GM15510 (cell line): ENCODE data around the gene RSBN1L.
A peak's percentile ranks its signal among the peaks of the same experiment; 100 is the strongest.

Experiments used
- POLR2A ChIP-seq: IDR thresholded peaks from 3 replicates; pipeline ENCODE4 v1.6.1; 2011; ENCODE audit warnings: borderline replicate concordance; ENCODE audit not compliant: insufficient read length; ENCODE audit errors: extremely low read depth

Gene RSBN1L

GRCh38 chr7:77696057-77696642 is at the start of gene RSBN1L:
RSBN1L (plus strand) TSS chr7:77696459; CDS start chr7:77696470, 11 bp downstream.
- peak; percentile 76 for TF ChIP-seq POLR2A

DNA sequence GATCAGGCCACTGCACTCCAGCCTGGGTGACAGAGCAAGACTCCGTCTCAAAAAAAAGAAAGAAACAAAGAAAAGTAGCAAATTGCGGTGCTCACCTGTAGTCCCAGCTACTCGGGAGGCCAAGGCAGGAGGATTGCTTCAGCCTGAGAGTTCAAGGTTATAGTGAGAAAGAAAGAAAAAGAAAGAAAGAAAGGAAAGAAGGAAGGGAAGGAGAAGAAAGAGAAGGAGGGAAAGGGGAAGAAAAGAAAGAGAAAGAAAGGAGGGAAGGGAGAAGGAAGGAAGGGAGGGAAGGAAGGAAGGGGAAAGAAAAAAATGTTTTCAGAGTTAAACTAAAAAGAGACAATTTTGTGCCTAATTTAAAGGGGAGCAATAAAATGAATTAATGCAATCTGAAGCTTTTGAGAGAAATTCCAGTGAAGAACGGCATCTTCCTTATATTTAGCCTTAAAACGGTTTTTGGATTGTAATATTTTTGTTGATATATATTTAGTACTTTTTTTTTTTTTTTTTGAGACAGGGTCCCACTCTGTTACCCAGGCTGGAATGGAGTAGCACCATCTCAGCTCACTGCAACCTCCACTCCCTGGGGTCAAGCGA is 47.4 kb upstream of the RSBN1L start:
- TF ChIP-seq POLR2A: no peak

GRCh38 chr7:77649716-77650349 is 46.4 kb upstream of the RSBN1L start:
- no peak for TF ChIP-seq POLR2A

DNA sequence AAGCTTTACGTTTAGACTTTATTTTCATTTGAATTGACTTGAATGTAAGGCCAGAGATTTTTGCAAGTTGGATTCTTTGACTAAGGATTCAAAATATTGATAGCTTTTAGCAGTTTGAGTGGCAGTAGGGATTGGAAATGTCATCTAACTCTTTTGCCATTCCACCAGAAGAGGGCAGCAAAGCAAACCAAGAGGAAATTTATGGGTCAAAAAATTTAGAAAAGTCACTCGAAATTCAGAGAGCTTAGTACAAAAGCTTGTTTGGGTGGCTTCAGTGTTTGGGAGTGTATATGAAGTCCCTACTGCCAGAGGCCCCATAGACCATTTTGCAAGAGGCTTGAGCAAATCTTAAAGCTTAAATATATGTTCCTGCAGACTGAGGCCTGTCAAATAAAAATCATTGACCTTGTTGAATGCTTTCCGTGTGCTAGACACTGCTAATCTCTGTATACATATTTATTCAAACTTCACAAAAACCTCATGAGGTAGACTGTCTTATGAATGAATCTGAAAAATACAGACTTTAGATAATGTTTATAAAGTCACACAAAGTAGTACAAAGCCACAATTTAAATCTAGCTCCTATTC is 44.6 kb upstream of the RSBN1L start:
- no peak for TF ChIP-seq POLR2A

DNA sequence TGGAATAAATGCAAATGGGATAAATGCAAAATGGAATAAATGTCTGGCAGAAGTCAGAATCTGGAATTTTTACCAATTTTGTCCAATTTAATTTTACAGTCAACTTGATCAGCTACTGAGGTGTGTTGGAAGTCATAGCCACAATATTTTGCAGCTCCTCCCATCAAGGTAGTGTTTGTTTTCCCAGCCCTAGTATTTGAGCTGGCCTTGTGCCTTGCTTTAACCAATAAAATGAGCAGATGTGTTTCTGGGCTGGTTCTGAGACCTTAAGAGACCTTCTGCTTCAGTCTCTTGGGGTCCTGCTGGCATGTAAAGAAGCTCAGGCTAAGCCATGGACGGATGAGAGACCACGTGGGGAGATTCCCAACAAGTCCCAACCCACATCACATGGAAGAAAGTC is 42.7 kb upstream of the RSBN1L start:
- TF ChIP-seq POLR2A: no peak

GRCh38 chr7:77655356-77655755 is 40.9 kb upstream of the RSBN1L start:
- TF ChIP-seq POLR2A: no peak

GRCh38 chr7:77655836-77656455 is 40.3 kb upstream of the RSBN1L start:
- TF ChIP-seq POLR2A: no peak

DNA sequence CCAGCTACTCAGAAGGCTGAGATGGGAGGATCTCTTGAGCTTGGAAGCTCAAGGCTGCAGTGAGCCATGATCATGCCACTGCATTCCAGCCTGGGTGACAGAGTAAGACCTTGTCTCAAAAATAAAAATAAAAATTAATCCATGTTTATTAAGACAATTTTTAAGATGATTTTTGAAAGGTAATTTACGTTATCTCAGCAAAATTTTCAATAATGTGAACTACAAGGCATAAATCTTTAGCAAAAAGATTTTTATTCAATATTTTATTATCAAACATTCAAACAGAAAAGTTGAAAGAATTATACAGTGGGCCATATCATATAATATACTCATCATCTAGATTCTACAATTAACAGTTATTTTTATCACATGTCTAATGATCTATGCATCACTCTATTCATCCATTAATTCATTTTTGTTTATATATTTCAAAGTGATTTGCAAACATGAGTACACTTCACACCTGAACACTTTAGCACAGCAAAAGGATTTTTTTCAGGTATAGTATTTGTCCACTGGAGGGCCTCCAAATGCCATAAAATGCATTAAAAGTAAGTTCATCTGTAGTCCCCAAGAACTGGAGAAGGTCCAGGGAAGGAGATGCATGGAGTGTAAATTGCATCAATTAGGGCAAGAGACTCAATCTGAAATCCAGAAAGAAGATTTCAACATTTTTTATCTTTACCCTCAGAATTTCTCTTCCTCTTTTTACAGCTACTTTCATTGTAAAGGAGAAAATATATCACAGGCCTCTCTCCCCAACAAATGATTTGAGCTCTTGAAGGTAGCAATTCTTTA is 38.6 kb upstream of the RSBN1L start:
- TF ChIP-seq POLR2A: no peak

DNA sequence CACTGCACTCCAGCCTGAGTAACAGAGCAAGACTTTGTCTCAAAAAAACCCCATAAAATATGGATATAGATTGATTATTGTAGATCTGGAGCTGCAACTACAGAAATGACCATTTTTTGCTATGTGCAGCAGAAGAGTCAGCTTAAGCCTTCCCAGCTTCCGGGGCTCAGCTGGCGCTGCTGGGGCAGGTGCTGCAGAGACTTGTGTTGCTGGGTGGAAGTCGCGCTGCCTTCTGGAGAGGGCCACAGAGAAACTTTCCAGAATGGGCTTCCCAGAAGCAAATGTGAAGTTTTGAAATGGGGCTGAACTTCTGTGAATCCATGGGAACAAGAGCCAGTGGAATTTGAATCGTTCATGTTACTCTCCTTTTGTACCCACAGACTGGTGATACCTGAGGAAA is 37.3 kb upstream of the RSBN1L start:
- no peak for TF ChIP-seq POLR2A

DNA sequence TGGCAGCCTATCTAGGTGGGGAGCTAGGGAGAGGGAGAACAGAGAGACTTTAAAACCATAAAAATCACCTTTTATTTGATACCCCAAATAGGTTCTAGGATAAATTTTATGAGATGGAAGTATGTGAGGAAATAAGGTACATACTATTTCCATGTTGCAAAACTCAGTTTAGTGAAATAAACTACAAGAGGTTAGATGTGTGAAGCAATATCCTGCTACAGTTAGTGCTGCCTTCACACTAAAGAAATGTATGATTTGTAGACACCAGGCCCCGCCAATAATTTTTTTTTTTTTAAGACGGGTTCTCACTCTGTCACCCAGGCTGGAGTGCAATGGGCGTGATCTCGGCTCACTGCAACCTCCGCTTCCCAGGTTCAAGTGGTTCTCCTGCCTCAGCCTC is 34.4 kb upstream of the RSBN1L start:
- TF ChIP-seq POLR2A: no peak

GRCh38 chr7:77662869-77663268 is 33.4 kb upstream of the RSBN1L start:
- no peak for TF ChIP-seq POLR2A

- TF ChIP-seq POLR2A: no peak
Measured at GRCh38 chr7:77664715-77665114, 31.5 kb upstream of the RSBN1L start.

- no peak for TF ChIP-seq POLR2A
Measured at GRCh38 chr7:77665161-77665560, 31.1 kb upstream of the RSBN1L start.

DNA sequence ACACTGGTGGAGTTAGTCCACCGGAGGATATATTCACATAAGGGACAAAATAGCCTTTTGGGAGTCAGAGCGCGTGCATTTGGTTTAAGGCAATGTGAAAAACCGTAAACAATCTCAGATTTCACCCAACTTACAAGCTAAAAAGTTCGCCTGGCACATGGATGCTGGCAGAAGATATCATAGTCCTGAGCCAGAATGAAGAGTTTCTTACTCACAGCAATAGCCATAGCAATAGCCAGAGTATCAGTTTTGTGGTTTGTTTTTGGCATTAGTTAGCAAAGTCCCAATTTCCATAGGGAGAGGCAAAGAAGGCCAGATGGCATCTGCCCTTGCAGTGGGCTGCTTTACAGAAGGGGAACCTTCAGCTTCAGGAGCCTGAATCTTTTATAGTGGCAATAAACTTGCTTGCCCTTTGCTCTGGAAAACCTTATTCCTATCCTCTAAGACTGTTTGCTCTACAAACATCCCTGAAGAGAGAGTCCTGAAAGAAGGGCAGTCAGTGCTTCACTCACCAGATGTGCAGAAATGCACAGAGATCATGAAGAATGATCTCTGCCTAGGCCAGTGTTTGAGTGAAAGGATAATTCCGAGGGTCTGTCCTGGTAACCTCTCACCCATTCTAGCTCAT is 28.7 kb upstream of the RSBN1L start:
- TF ChIP-seq POLR2A: no peak
